Measurements from ENCODE around the gene ENTPD2.
"Not testable (repeated sequence)": the region's sequence is repeated elsewhere in the genome, so short reads cannot be mapped to it uniquely, and the experiment has no call there.

Gene ENTPD2

DNA sequence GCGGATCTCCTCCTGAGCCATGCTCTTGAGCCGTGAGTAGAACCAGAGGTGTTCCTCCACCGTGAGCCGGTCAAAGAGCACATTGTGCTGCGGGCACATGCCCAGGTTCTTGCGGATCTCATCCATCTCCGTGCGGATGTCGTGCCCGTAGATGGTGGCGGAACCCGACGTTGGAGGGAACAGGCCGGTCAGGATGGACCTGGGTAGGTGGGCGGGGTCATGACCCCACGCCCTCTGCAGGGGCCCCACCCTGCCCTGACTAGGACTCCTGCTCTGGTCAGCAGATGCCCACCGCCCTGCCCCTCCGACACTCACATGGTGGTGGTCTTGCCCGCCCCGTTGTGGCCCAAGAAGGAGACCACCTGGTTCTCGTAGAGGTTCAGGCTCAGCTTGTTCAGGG, 37.9 kb downstream of the ENTPD2 start:
- DNase-seq (ENCODE audit: low spot score), result no peak

GRCh38 chr9:137015540-137015930, 38.3 kb downstream of the ENTPD2 start:
- DNase-seq (ENCODE audit: low spot score), result no peak

GRCh38 chr9:137014776-137015539, 38.9 kb downstream of the ENTPD2 start:
- no peak for DNase-seq (ENCODE audit: low spot score)

GRCh38 chr9:137014166-137014565, 39.7 kb downstream of the ENTPD2 start:
- DNase-seq (ENCODE audit: low spot score), result no peak

DNA sequence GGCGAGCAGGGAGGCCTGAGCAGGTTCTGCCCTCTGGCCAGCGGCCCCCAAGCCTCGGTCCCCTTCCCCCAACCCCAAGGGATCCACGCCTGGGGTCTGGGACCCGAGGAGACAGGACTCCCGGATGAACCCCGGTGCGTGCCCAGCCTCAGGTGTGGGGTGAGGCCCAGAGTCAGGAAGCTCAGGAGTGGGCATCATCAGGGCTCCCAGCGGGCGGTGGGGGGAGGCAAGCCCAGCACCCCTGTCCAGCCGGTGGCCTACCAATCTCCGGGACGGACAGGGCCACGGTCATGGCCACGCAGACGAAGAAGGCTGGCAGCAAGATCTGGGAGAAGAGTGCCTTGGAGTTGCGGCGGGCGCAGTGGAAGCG, 40.3 kb downstream of the ENTPD2 start:
- DNase-seq (ENCODE audit: low spot score), result no peak

GRCh38 chr9:137012694-137013570, 40.9 kb downstream of the ENTPD2 start:
- no peak for DNase-seq (ENCODE audit: low spot score)

- DNase-seq (ENCODE audit: low spot score), result no peak
Observed at GRCh38 chr9:137011907-137012675, 41.8 kb downstream of the ENTPD2 start.

GRCh38 chr9:137011156-137011555, 42.7 kb downstream of the ENTPD2 start:
- no peak for DNase-seq (ENCODE audit: low spot score)

- DNase-seq (ENCODE audit: low spot score), result no peak
Observed at GRCh38 chr9:137009938-137010732, 43.7 kb downstream of the ENTPD2 start.

DNA sequence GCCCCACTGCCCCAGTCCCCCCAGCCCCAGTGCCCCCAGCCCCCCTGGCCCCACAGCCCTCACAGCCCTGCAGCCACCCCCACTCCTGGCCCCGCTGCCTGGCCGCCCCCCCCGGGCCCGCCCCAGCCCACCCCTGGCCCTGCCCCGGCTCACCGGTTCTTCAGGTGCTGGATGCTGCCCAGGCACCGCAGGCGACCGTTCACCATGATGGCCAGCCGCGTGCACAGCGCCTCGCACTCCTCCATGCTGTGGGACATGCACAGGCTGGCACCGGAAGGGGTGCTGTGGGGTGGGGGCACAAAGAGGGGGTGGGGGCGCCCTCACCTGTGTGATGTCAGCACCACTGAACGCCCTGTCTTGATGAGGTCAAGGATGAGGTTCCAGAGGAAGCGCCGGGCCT, 44.6 kb downstream of the ENTPD2 start:
- no peak for DNase-seq (ENCODE audit: low spot score)

DNA sequence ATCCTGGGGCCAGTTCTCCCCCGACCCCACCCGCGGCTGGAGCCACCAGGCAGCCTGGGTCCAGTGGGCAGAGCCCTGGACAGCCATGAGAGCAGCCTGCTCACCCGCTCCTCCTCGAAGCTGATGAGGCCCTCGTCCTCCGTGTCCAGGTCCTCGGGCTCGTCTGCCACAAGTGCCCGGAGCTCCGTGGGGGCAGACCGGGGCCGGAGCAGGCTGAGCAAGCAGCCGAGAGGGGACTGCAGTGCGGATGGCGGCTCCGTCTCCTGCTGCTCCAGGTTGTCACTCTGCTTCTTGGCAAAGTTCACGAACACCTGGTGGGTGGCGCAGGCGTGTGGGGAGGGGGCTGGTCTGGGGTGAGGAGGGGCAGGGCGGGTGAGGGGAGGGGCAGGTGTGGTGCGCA, 45.5 kb downstream of the ENTPD2 start:
- DNase-seq (ENCODE audit: low spot score), result no peak

GRCh38 chr9:137007816-137008270, 46.0 kb downstream of the ENTPD2 start:
- DNase-seq (ENCODE audit: low spot score), result no peak

GRCh38 chr9:137007108-137007815, 46.6 kb downstream of the ENTPD2 start:
- DNase-seq (ENCODE audit: low spot score), result no peak

DNA sequence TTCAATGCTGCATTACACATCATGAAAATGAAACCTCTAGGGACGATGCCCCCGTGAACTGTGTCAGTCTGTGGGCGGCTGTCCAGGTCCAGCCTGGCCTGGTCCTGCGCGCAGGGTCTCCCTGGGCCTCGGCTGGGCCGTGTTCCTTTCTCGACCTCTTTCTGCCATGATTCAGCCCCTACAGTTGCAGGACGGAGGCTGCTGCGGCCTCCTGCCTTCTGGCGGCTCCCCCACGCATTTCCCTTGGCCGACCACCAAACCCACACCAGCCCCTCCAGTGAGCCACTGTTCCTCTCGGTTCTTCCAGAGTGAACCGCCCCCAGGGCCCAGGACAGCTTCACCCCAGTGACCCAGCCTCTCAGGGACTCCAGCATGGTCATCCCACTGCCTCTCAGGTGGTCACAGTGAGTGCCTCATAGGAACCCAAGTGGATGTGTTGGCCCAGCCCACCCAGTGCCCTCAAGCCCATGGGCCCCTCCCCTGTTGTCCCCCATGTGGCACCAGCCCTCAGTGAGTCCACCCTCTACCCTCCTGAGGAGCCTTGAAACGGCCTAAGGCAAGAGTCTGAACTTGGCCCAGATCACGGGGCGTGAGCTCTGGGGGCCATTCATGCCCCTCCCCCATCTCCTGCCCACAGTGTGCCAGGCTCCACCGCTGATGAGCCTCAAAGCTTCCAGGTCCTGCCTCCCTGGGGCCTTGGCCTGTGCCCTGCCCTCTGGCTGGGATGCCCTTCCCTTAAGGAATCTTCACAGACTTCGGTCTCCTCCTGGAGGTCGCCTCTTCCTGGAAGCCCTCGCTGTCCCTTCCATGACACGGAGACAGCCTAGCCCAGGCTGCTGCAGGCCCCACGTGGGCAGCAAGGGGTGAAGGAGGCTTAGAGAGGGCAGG, 47.5 kb downstream of the ENTPD2 start:
- no peak for DNase-seq (ENCODE audit: low spot score)

DNA sequence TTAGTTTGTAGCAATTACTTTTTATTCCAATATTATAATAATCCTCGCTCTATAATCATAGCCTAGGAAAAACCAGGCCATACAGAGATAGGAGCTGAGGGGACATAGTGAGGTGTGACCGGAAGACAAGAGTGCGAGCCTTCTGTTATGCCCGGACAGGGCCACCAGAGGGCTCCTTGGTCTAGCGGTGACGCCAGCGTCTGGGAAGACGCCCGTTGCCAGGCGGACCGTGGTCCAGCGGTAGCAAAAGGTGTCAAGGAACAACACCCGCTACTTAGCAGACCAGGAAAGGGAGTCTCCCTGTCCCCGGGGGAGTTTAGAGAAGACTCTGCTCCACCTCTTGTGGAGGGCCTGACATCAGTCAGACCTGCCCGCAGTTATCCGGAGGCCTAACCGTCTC, 49.6 kb downstream of the ENTPD2 start:
- not testable (repeated sequence) for DNase-seq (ENCODE audit: low spot score)

- no peak for DNase-seq (ENCODE audit: low spot score)
Observed at GRCh38 chr9:137002646-137003041, 51.2 kb downstream of the ENTPD2 start.

- no peak for DNase-seq (ENCODE audit: low spot score)
Observed at GRCh38 chr9:137001857-137002645, 51.8 kb downstream of the ENTPD2 start.

DNA sequence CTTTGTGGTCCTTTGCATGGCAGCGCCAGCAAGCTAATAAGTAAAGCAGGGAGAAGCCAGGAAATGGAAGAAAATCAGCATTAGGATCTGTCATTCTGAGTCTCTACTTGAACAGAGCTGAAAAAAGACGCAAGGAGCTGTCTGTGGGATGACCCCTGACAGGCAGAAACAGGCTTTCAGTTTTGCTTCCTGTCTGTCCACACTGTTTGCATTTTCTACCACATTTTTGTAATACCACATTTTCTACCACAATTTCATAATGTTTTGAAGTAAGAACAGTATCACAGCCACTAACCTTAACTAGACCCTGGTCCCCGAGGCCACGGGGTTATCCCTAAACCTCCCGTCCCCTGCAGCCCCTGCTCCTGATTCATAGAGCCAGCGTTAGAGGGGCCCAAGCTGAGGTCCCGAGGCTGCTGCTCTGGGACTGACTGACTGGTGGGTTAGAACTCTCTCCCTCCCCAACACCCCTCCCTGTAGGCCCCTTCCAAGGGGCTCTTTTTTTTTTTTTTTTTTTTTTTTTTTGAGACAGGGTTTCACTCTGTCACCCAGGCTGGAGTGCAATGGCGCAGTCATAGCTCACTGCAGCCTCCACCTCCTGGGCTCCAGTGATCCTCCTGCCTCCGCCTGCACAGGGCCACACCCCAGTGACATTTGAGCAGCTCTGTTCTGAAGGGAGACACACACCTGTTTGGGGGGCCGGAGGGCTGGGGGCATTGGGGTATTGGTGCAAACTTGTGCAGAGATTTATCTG, 53.5 kb downstream of the ENTPD2 start:
- no peak for DNase-seq (ENCODE audit: low spot score)

Data from kidney capillary endothelial cell (primary cell).